Neuronal stem cell (in vitro differentiated cells): ENCODE measurements around the gene HTR3A.

Experiments
- DNase-seq: peaks from one replicate; pipeline ENCODE4 v3.0.0-alpha.2; 2013; ENCODE audit warnings: low spot score
- H2AFZ ChIP-seq: one replicate; pipeline ENCODE4 v1.6.1; 2013; ENCODE audit warnings: mild to moderate bottlenecking, low read length, inconsistent platforms
- H2AK5ac ChIP-seq: 2 replicates; pipeline ENCODE4 v1.6.1; 2013; ENCODE audit warnings: low read depth, mild to moderate bottlenecking, inconsistent platforms, low read length, moderate library complexity, mixed read lengths
- H2BK120ac ChIP-seq: 2 replicates; pipeline ENCODE4 v1.6.1; 2013; ENCODE audit warnings: low read depth, mild to moderate bottlenecking, inconsistent platforms, low read length, moderate library complexity, mixed read lengths
- H2BK12ac ChIP-seq: one replicate; pipeline ENCODE4 v1.6.1; 2013; ENCODE audit warnings: low read length, inconsistent platforms
- H2BK15ac ChIP-seq: 2 replicates; pipeline ENCODE4 v1.6.1; 2013; ENCODE audit warnings: mild to moderate bottlenecking, low read length, inconsistent platforms, mixed read lengths
- H2BK5ac ChIP-seq: one replicate; pipeline ENCODE4 v1.6.1; 2013; ENCODE audit warnings: inconsistent platforms, mild to moderate bottlenecking, low read length, moderate library complexity
- H3K14ac ChIP-seq: one replicate; pipeline ENCODE4 v1.6.1; 2013; ENCODE audit warnings: low read length, inconsistent platforms
- H3K18ac ChIP-seq: 2 replicates; pipeline ENCODE4 v1.6.1; 2013; ENCODE audit warnings: low read length, inconsistent platforms
- H3K23ac ChIP-seq: 2 replicates; pipeline ENCODE4 v1.6.1; 2013; ENCODE audit warnings: low read depth, mild to moderate bottlenecking, mixed read lengths, low read length, inconsistent platforms; ENCODE audit not compliant: poor library complexity
- H3K27ac ChIP-seq: replicated peaks from 3 replicates; pipeline ENCODE4 v1.5.1; 2013; ENCODE audit warnings: low read length, inconsistent platforms
- H3K27me3 ChIP-seq, 3 experiments: 2 replicates each; pipeline ENCODE4 v1.6.1; 2013; ENCODE audit warnings: low read length in 3 of 3, mild to moderate bottlenecking in 2 of 3, inconsistent platforms in 1 of 3, low read depth in 1 of 3, mixed read lengths in 1 of 3, moderate library complexity in 1 of 3; ENCODE audit not compliant: control insufficient read depth in 3 of 3, insufficient read depth in 3 of 3
- H3K36me3 ChIP-seq, 2 donors: replicated peaks in 1 of 2; 2 replicates each; pipeline ENCODE4 v1.6.1; 2013; ENCODE audit warnings: low read length in 2 of 2; ENCODE audit not compliant: control insufficient read depth in 2 of 2, insufficient read depth in 2 of 2
- H3K4ac ChIP-seq: 2 replicates; pipeline ENCODE4 v1.6.1; 2013; ENCODE audit warnings: inconsistent platforms, mild to moderate bottlenecking, low read length, moderate library complexity
- H3K4me1 ChIP-seq, 2 donors: 1 replicate in 1 of 2; 2 replicates in 1 of 2; pipeline ENCODE4 v1.6.1; 2013; ENCODE audit warnings: low read length in 2 of 2, low read depth in 1 of 2; ENCODE audit not compliant: control insufficient read depth in 2 of 2, insufficient read depth in 1 of 2
- H3K4me2 ChIP-seq: one replicate; pipeline ENCODE4 v1.6.1; 2013; ENCODE audit warnings: mild to moderate bottlenecking, low read length, inconsistent platforms; ENCODE audit not compliant: insufficient read depth, poor library complexity, severe bottlenecking
- H3K4me3 ChIP-seq, 2 donors: 2 replicates each; pipeline ENCODE4 v1.5.1; 2013; ENCODE audit warnings: low read length in 2 of 2, mild to moderate bottlenecking in 2 of 2, inconsistent platforms in 1 of 2, moderate library complexity in 1 of 2
- H3K79me1 ChIP-seq: one replicate; pipeline ENCODE4 v1.6.1; 2013; ENCODE audit warnings: low read depth, mild to moderate bottlenecking, inconsistent platforms, low read length, moderate library complexity
- H3K9ac ChIP-seq: one replicate; pipeline ENCODE4 v1.6.1; 2013; ENCODE audit warnings: mild to moderate bottlenecking, low read depth, low read length, inconsistent platforms; ENCODE audit not compliant: poor library complexity
- H3K9me3 ChIP-seq, 2 donors: replicated peaks in 1 of 2; 2 replicates each; pipeline versions ENCODE3 to v1.6.1; 2013; ENCODE audit warnings: low read length in 2 of 2, mild to moderate bottlenecking in 2 of 2, inconsistent platforms in 1 of 2, low read depth in 1 of 2, mixed read lengths in 1 of 2, moderate library complexity in 1 of 2; ENCODE audit not compliant: control insufficient read depth in 2 of 2, insufficient read depth in 1 of 2
- H4K8ac ChIP-seq: one replicate; pipeline ENCODE4 v1.6.1; 2013; ENCODE audit warnings: low read depth, mild to moderate bottlenecking, inconsistent platforms, low read length, moderate library complexity
- H4K91ac ChIP-seq: one replicate; pipeline ENCODE4 v1.6.1; 2013; ENCODE audit warnings: low read length, low read depth, mild to moderate bottlenecking, inconsistent platforms; ENCODE audit not compliant: poor library complexity
- WGBS, 2 donors: extraction: QIAGEN DNeasy Blood & Tissue Kit; methylation state at CpG; one replicate each; pipeline ENCODE4 v1.1.7; 2013; ENCODE audit warnings: missing lambda C conversion rate in 2 of 2, mixed read lengths in 1 of 2; ENCODE audit not compliant: insufficient read length in 2 of 2, insufficient replicate concordance in 1 of 2; ENCODE audit errors: extremely low coverage in 2 of 2; 5-methylcytosine and 5-hydroxymethylcytosine counted together

Gene HTR3A

GRCh38 chr11:114027391-114027790, 52.5 kb downstream of the HTR3A start:
- Histone ChIP-seq H3K14ac (no peak overlapping the region), H4K8ac (no peak overlapping the region), H3K4me3 (no peak overlapping the region), H2AK5ac (no peak overlapping the region), H3K4me2 (no peak overlapping the region), H3K27ac (no peak overlapping the region), H4K91ac (no peak overlapping the region), H3K18ac (peak overlapping the region; percentile 23), H3K4me1 (peaks cover 0 to 2% of the 10 kb centered on the region in 2 donors), H3K27me3 (peaks cover 0 to 15% (median 0%) of the 10 kb centered on the region in 3 experiments), H3K9me3 (peaks cover 0 to 2% of the 10 kb centered on the region in 2 donors), H2BK15ac (no peak overlapping the region), H2BK5ac (no peak overlapping the region), H2AFZ (no peak overlapping the region), H3K9ac (no peak overlapping the region), H3K4ac (no peak overlapping the region), H3K36me3 (no peaks in the 10 kb centered on the region), H2BK12ac (no peak overlapping the region), H2BK120ac (no peak overlapping the region), H3K79me1 (no peaks in the 10 kb centered on the region), H3K23ac (no peak overlapping the region)
- no CpG with 5 or more reads among the region's 11 CpGs for WGBS, 2 donors
- no peak for DNase-seq

GRCh38 chr11:114027926-114028325, 53.0 kb downstream of the HTR3A start:
- no peak overlapping the region for H3K27ac ChIP-seq
- no peak overlapping the region for H2AK5ac ChIP-seq
- H3K4me1 ChIP-seq = peaks cover 0 to 2% of the 10 kb centered on the region in 2 donors
- no peak overlapping the region for H3K23ac ChIP-seq
- no CpG with 5 or more reads among the region's 4 CpGs for WGBS, 2 donors
- H3K14ac ChIP-seq = no peak overlapping the region
- H4K8ac ChIP-seq = no peak overlapping the region
- no peak overlapping the region for H3K4me3 ChIP-seq
- no peak overlapping the region for H3K9ac ChIP-seq
- H3K36me3 ChIP-seq = no peaks in the 10 kb centered on the region
- H3K4ac ChIP-seq = no peak overlapping the region
- no peak overlapping the region for H2BK120ac ChIP-seq
- H2BK15ac ChIP-seq = no peak overlapping the region
- H2BK12ac ChIP-seq = no peak overlapping the region
- no peak overlapping the region for H3K18ac ChIP-seq
- no peaks in the 10 kb centered on the region for H3K79me1 ChIP-seq
- H3K4me2 ChIP-seq = no peak overlapping the region
- H3K27me3 ChIP-seq = peaks cover 0 to 14% (median 0%) of the 10 kb centered on the region in 3 experiments
- DNase-seq = no peak
- H3K9me3 ChIP-seq = peaks cover 0 to 2% of the 10 kb centered on the region in 2 donors
- no peak overlapping the region for H4K91ac ChIP-seq
- no peak overlapping the region for H2AFZ ChIP-seq
- H2BK5ac ChIP-seq = no peak overlapping the region

GRCh38 chr11:114031246-114031966, 56.5 kb downstream of the HTR3A start:
- peaks cover 0 to 2% of the 10 kb centered on the region in 2 donors for H3K9me3 ChIP-seq
- no peaks in the 10 kb centered on the region for H3K79me1 ChIP-seq
- no peak overlapping the region for H3K9ac ChIP-seq
- no peak overlapping the region for H3K18ac ChIP-seq
- no peak overlapping the region for H2BK12ac ChIP-seq
- H3K36me3 ChIP-seq = no peaks in the 10 kb centered on the region
- no peak for DNase-seq
- H2BK120ac ChIP-seq = no peak overlapping the region
- no peak overlapping the region for H3K23ac ChIP-seq
- H2BK15ac ChIP-seq = no peak overlapping the region
- no peak overlapping the region for H3K4me2 ChIP-seq
- H4K8ac ChIP-seq = no peak overlapping the region
- H2AFZ ChIP-seq = no peak overlapping the region
- no peak overlapping the region for H2BK5ac ChIP-seq
- H3K27ac ChIP-seq = no peak overlapping the region
- no peak overlapping the region for H4K91ac ChIP-seq
- H3K14ac ChIP-seq = no peak overlapping the region
- no peak overlapping the region for H3K4me3 ChIP-seq
- WGBS, 2 donors = no CpG with 5 or more reads among the region's 18 CpGs
- H3K27me3 ChIP-seq = peaks cover 0 to 12% (median 0%) of the 10 kb centered on the region in 3 experiments
- H3K4me1 ChIP-seq = peaks cover 1 to 3% of the 10 kb centered on the region in 2 donors
- peak overlapping the region; percentile 10 for H2AK5ac ChIP-seq
- H3K4ac ChIP-seq = no peak overlapping the region

- H2BK12ac ChIP-seq = no peak overlapping the region
- no peak overlapping the region for H2BK5ac ChIP-seq
- no peak overlapping the region for H3K18ac ChIP-seq
- no peak overlapping the region for H3K4me2 ChIP-seq
- H3K79me1 ChIP-seq = no peaks in the 10 kb centered on the region
- H3K27ac ChIP-seq = no peak overlapping the region
- peak overlapping the region; percentile 10 for H2AK5ac ChIP-seq
- H3K27me3 ChIP-seq = peaks cover 0 to 11% (median 0%) of the 10 kb centered on the region in 3 experiments
- no peak overlapping the region for H3K4me3 ChIP-seq
- no peak overlapping the region for H4K8ac ChIP-seq
- peaks cover 3 to 5% of the 10 kb centered on the region in 2 donors for H3K4me1 ChIP-seq
- H4K91ac ChIP-seq = no peak overlapping the region
- no peak overlapping the region for H2AFZ ChIP-seq
- no peak overlapping the region for H3K23ac ChIP-seq
- no peak overlapping the region for H3K4ac ChIP-seq
- H3K14ac ChIP-seq = no peak overlapping the region
- WGBS, 2 donors = no CpG with 5 or more reads among the region's 5 CpGs
- DNase-seq = no peak
- H3K9me3 ChIP-seq = peaks cover 0 to 2% of the 10 kb centered on the region in 2 donors
- H2BK15ac ChIP-seq = no peak overlapping the region
- no peaks in the 10 kb centered on the region for H3K36me3 ChIP-seq
- H2BK120ac ChIP-seq = no peak overlapping the region
- H3K9ac ChIP-seq = no peak overlapping the region
Measured at GRCh38 chr11:114031967-114032320, 57.0 kb downstream of the HTR3A start.
